HepG2 (cell line): ENCODE measurements around the gene CDC34.

ENCODE experiments used
- CCAR2 ChIP-seq: fragments of 200-400 bp; formaldehyde crosslinking; optimal IDR thresholded peaks from 2 replicates; pipeline ENCODE3; 2018; ENCODE audit warnings: low read depth, mild to moderate bottlenecking, low read length, moderate library complexity
- CHD2 ChIP-seq: IDR thresholded peaks from 2 replicates; pipeline ENCODE4 v1.6.1; 2011; ENCODE audit warnings: low read depth, low read length, improper control_type of control experiment
- GABPA ChIP-seq, 2 experiments: IDR thresholded peaks; 2 replicates each; pipeline ENCODE4 v1.6.1; 2011 to 2016; ENCODE audit warnings: low read depth in 2 of 2, low read length in 1 of 2, missing biosample characterization in 1 of 2, missing genetic modification characterization in 1 of 2
- MIXL1 ChIP-seq: IDR thresholded peaks from 2 replicates; pipeline ENCODE4 v1.6.1; 2016
- MXI1 ChIP-seq: IDR thresholded peaks from 3 replicates; pipeline ENCODE4 v1.6.1; 2012; ENCODE audit warnings: low read depth, low read length, inconsistent platforms, borderline replicate concordance
- NFYC ChIP-seq: IDR thresholded peaks from 2 replicates; pipeline ENCODE4 v1.6.1; 2016; ENCODE audit warnings: missing genetic modification reagents, missing compliant biosample characterization
- POLR2AphosphoS2 ChIP-seq: IDR thresholded peaks from 2 replicates; pipeline ENCODE4 v1.6.1; 2011; ENCODE audit warnings: low read depth, low read length, improper control_type of control experiment
- POLR2AphosphoS5 ChIP-seq: IDR thresholded peaks from 2 replicates; pipeline ENCODE4 v1.6.1; 2012; ENCODE audit warnings: low read depth, low read length
- ZNF556 ChIP-seq: sonication (generic); formaldehyde crosslinking; IDR thresholded peaks from 2 replicates; pipeline ENCODE4 v1.4.0; 2020; ENCODE audit warnings: mild to moderate bottlenecking, missing genetic modification reagents, borderline replicate concordance
- TF ChIP-seq, protein P1 (sequence below): sonication (generic); formaldehyde crosslinking; IDR thresholded peaks from 2 replicates; pipeline ENCODE4 v1.5.0; 2020; ENCODE audit warnings: mild to moderate bottlenecking, missing genetic modification reagents, moderate library complexity
- TF ChIP-seq, protein P2 (sequence below): IDR thresholded peaks from 2 replicates; pipeline ENCODE4 v1.6.1; 2012; ENCODE audit warnings: inconsistent platforms
- TF ChIP-seq, protein P3 (sequence below): sonication (generic); formaldehyde crosslinking; IDR thresholded peaks from 2 replicates; pipeline ENCODE4 v1.5.0; 2020; ENCODE audit warnings: mild to moderate bottlenecking, missing genetic modification reagents
- TF ChIP-seq, protein P4 (sequence below), 2 experiments: IDR thresholded peaks; 2 replicates each; pipeline ENCODE4 v1.6.1; 2011 to 2012; ENCODE audit warnings: low read length in 2 of 2, borderline replicate concordance in 1 of 2, low read depth in 1 of 2, mild to moderate bottlenecking in 1 of 2, moderate library complexity in 1 of 2
- TF ChIP-seq, protein P5 (sequence below), 2 experiments: sonication (generic) in 1 of 2; formaldehyde crosslinking in 1 of 2; IDR thresholded peaks; 2 replicates each; pipeline versions ENCODE4 v1.4.0 to v1.6.1; 2018 to 2020; ENCODE audit warnings: missing genetic modification reagents in 2 of 2, borderline replicate concordance in 1 of 2, low read depth in 1 of 2, mild to moderate bottlenecking in 1 of 2, missing biosample characterization in 1 of 2

DNA sequence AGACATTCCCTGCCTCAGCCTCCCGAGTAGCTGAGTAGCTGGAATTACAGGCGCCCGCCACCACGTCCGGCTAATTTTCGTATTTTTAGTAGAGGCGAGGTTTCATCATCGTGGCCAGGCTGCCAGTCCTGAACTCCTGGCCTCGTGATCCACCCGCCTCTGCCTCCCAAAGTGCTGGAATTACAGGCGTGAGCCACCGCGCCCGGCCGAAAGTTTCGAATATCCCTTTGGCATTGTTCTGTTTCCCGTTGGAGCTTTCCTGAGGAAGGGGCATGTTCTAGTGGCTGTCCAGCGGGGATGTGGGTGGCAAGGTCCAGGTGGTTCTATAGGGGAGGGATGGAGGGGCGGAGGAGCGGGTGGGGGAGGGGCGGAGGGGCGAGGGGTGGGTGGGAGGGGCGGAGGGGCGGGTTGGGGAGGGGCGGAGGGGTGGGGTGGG is 38.7 kb downstream of the CDC34 start:
- no peak for TF ChIP-seq ZNF556 (CRISPR knock-in tag)
- TF ChIP-seq, protein P1, sequence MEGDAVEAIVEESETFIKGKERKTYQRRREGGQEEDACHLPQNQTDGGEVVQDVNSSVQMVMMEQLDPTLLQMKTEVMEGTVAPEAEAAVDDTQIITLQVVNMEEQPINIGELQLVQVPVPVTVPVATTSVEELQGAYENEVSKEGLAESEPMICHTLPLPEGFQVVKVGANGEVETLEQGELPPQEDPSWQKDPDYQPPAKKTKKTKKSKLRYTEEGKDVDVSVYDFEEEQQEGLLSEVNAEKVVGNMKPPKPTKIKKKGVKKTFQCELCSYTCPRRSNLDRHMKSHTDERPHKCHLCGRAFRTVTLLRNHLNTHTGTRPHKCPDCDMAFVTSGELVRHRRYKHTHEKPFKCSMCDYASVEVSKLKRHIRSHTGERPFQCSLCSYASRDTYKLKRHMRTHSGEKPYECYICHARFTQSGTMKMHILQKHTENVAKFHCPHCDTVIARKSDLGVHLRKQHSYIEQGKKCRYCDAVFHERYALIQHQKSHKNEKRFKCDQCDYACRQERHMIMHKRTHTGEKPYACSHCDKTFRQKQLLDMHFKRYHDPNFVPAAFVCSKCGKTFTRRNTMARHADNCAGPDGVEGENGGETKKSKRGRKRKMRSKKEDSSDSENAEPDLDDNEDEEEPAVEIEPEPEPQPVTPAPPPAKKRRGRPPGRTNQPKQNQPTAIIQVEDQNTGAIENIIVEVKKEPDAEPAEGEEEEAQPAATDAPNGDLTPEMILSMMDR (CRISPR knock-in tag): no peak
- TF ChIP-seq MIXL1: no peak
- TF ChIP-seq, protein P2, sequence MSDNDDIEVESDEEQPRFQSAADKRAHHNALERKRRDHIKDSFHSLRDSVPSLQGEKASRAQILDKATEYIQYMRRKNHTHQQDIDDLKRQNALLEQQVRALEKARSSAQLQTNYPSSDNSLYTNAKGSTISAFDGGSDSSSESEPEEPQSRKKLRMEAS: no peak
- TF ChIP-seq, protein P3, sequence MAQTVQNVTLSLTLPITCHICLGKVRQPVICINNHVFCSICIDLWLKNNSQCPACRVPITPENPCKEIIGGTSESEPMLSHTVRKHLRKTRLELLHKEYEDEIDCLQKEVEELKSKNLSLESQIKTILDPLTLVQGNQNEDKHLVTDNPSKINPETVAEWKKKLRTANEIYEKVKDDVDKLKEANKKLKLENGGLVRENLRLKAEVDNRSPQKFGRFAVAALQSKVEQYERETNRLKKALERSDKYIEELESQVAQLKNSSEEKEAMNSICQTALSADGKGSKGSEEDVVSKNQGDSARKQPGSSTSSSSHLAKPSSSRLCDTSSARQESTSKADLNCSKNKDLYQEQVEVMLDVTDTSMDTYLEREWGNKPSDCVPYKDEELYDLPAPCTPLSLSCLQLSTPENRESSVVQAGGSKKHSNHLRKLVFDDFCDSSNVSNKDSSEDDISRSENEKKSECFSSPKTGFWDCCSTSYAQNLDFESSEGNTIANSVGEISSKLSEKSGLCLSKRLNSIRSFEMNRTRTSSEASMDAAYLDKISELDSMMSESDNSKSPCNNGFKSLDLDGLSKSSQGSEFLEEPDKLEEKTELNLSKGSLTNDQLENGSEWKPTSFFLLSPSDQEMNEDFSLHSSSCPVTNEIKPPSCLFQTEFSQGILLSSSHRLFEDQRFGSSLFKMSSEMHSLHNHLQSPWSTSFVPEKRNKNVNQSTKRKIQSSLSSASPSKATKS (CRISPR knock-in tag): no peak
- TF ChIP-seq MXI1: no peak
- no peak for TF ChIP-seq CHD2
- TF ChIP-seq, protein P4, sequence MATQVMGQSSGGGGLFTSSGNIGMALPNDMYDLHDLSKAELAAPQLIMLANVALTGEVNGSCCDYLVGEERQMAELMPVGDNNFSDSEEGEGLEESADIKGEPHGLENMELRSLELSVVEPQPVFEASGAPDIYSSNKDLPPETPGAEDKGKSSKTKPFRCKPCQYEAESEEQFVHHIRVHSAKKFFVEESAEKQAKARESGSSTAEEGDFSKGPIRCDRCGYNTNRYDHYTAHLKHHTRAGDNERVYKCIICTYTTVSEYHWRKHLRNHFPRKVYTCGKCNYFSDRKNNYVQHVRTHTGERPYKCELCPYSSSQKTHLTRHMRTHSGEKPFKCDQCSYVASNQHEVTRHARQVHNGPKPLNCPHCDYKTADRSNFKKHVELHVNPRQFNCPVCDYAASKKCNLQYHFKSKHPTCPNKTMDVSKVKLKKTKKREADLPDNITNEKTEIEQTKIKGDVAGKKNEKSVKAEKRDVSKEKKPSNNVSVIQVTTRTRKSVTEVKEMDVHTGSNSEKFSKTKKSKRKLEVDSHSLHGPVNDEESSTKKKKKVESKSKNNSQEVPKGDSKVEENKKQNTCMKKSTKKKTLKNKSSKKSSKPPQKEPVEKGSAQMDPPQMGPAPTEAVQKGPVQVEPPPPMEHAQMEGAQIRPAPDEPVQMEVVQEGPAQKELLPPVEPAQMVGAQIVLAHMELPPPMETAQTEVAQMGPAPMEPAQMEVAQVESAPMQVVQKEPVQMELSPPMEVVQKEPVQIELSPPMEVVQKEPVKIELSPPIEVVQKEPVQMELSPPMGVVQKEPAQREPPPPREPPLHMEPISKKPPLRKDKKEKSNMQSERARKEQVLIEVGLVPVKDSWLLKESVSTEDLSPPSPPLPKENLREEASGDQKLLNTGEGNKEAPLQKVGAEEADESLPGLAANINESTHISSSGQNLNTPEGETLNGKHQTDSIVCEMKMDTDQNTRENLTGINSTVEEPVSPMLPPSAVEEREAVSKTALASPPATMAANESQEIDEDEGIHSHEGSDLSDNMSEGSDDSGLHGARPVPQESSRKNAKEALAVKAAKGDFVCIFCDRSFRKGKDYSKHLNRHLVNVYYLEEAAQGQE (IDR thresholded peaks at IDR 0.05; ENCODE audit: borderline replicate concordance in 1 of 2, low read depth in 1 of 2, low read length in 2 of 2): no peak
- TF ChIP-seq NFYC: no peak
- TF ChIP-seq POLR2AphosphoS2: no peak
- no peak for TF ChIP-seq POLR2AphosphoS5
- TF ChIP-seq, protein P5, sequence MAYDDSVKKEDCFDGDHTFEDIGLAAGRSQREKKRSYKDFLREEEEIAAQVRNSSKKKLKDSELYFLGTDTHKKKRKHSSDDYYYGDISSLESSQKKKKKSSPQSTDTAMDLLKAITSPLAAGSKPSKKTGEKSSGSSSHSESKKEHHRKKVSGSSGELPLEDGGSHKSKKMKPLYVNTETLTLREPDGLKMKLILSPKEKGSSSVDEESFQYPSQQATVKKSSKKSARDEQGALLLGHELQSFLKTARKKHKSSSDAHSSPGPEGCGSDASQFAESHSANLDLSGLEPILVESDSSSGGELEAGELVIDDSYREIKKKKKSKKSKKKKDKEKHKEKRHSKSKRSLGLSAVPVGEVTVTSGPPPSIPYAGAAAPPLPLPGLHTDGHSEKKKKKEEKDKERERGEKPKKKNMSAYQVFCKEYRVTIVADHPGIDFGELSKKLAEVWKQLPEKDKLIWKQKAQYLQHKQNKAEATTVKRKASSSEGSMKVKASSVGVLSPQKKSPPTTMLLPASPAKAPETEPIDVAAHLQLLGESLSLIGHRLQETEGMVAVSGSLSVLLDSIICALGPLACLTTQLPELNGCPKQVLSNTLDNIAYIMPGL (CRISPR knock-in tag; IDR thresholded peaks at IDR 0.05; ENCODE audit: borderline replicate concordance in 1 of 2, low read depth in 1 of 2): no peak
- TF ChIP-seq GABPA (IDR thresholded peaks at IDR 0.05; ENCODE audit: low read depth, low read length): no peak
- no peak for TF ChIP-seq GABPA (CRISPR knock-in tag; IDR thresholded peaks at IDR 0.05; ENCODE audit: low read depth)
- TF ChIP-seq CCAR2: no peak
